ENCODE data around the gene ENOX2. TPM values are rescaled to one million over a fixed set of nuclear protein-coding genes. Genes with fewer than 3 reads are reported as not detected.
"Not testable (repeated sequence)": the region's sequence is repeated elsewhere in the genome, so short reads cannot be mapped to it uniquely, and the experiment has no call there.

Gene ENOX2
- total RNA-seq, 1 donor from 2014 or later = 12.2 TPM

DNA sequence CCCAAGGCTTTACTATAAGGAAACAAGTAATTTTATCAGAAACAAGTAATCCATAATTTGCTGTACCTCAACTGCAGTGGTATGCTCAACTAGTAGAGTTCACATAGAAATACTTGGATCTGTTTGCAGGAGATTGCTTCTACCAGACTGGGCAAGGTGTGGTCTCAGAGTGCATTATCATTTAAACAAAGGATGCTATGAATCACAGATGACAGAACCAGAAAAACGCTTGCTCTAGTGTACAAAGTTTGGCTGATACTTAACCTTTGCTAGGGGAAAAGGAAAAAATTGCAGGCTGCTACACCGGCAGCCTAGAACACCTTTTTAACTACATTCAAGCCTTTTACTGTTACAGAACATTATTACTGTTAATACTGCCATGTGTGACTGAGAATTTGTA lies 97.1 kb downstream of the ENOX2 start:
- ATAC-seq (no peak), DNase-seq (no peak)
- Histone ChIP-seq H3K4me1 (no peaks in the 10 kb centered on the region), H3K27ac (no peak overlapping the region), H3K4me3 (no peak overlapping the region), H3K36me3 (no peaks in the 10 kb centered on the region), H3K9me3 (no peaks in the 10 kb centered on the region), H3K27me3 (no peaks in the 10 kb centered on the region)
- TF ChIP-seq, protein P1, sequence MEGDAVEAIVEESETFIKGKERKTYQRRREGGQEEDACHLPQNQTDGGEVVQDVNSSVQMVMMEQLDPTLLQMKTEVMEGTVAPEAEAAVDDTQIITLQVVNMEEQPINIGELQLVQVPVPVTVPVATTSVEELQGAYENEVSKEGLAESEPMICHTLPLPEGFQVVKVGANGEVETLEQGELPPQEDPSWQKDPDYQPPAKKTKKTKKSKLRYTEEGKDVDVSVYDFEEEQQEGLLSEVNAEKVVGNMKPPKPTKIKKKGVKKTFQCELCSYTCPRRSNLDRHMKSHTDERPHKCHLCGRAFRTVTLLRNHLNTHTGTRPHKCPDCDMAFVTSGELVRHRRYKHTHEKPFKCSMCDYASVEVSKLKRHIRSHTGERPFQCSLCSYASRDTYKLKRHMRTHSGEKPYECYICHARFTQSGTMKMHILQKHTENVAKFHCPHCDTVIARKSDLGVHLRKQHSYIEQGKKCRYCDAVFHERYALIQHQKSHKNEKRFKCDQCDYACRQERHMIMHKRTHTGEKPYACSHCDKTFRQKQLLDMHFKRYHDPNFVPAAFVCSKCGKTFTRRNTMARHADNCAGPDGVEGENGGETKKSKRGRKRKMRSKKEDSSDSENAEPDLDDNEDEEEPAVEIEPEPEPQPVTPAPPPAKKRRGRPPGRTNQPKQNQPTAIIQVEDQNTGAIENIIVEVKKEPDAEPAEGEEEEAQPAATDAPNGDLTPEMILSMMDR (IDR thresholded peaks at IDR 0.05) = no peak
- intact Hi-C loops (cut with DNase I) = no loop called here

DNA sequence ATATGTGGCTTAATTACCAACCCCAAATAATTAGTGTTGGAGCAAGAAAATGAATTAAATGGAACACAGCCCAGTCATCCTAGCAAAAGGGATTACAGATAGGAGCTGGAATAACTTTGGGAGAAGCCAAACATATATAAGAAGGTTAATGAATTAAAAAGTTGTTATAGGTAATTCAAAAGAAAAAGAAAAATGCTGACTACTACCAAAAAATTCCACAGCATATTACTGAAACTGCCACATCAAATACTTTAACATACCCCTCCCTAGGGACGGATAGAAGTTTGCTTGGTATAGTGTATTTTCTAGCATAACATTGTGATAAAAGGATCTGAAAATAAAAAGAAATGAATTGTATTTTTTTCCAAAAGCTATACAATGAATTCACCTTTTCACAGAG lies 99.5 kb downstream of the ENOX2 start:
- H3K36me3 ChIP-seq = no peaks in the 10 kb centered on the region
- TF ChIP-seq, protein P1 (IDR thresholded peaks at IDR 0.05) = no peak
- intact Hi-C loops (cut with DNase I) = no loop called here
- no peak overlapping the region for H3K27ac ChIP-seq
- H3K4me1 ChIP-seq = no peaks in the 10 kb centered on the region
- ATAC-seq = no peak
- H3K9me3 ChIP-seq = no peaks in the 10 kb centered on the region
- H3K27me3 ChIP-seq = no peaks in the 10 kb centered on the region
- no peak overlapping the region for H3K4me3 ChIP-seq
- no peak for DNase-seq

DNA sequence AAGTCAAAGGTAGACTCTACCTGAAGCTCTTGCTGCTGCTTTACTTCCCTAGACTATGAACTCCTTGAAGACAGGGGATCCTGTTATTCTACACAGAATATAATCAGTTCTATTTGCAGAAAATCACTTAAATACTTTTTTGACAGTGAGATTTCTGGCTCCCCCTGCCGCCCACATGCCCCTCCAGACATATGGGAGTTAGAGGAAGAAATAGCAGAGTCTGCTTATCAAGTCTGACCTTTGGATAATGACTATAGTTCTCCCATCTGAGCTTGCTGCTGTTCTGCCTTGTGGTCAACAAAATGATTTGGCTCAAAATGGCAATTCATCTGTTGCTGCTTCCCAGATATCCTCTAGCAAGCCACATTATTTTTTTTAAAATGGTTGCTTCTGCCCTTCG lies 101.1 kb downstream of the ENOX2 start:
- DNase-seq (no peak), ATAC-seq (no peak)
- no peak overlapping the region for H3K27ac ChIP-seq
- no peak overlapping the region for H3K4me3 ChIP-seq
- H3K36me3 ChIP-seq = no peaks in the 10 kb centered on the region
- H3K27me3 ChIP-seq = no peaks in the 10 kb centered on the region
- TF ChIP-seq, protein P1 (IDR thresholded peaks at IDR 0.05) = no peak
- no peaks in the 10 kb centered on the region for H3K4me1 ChIP-seq
- intact Hi-C loops (cut with DNase I) = no loop called here
- H3K9me3 ChIP-seq = no peaks in the 10 kb centered on the region

DNA sequence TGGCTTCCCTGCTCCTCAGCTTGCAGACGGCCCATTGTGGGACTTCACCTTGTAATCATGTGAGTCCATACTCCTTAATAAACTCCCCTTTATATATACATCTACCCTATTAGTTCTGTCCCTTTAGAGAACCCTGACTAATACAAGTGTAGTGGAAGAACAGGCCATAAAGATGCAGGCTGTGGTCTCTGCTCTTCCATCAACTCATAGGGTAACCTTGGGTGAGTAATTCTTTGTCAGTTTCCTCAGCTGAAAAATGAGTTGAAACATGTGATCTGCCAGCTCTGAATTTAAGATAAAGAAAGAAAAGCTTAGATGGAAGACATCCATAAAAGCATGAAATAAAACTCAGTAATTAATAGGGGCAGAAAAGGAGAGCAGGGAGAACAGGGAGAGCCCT lies 103.6 kb downstream of the ENOX2 start:
- no peak for ATAC-seq
- Histone ChIP-seq H3K36me3 (no peaks in the 10 kb centered on the region), H3K9me3 (no peaks in the 10 kb centered on the region), H3K4me3 (no peak overlapping the region), H3K27me3 (no peaks in the 10 kb centered on the region), H3K4me1 (no peaks in the 10 kb centered on the region), H3K27ac (no peak overlapping the region)
- TF ChIP-seq, protein P1 (IDR thresholded peaks at IDR 0.05) = no peak
- intact Hi-C loops (cut with DNase I) = no loop called here
- no peak for DNase-seq

DNA sequence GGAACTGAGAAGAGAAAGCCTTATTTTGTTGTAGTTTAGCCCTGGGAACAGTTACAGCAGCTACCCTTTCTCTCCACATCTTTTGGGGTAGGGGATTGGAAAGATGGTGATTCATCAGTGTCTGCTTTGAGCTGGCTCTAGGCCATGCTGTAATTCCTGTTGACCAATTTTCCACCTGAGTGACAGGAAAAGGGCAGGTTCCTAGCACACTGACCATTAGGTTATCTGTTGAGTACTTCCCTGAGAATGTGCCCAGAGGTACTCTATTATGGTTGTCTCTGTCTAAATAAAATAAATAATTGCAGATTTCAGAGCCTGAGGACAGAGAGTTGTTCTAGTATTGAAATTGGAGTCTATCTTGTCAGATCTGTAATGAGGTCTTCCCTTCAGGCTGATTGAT lies 109.0 kb downstream of the ENOX2 start:
- DNase-seq (no peak), ATAC-seq (no peak)
- Histone ChIP-seq H3K27me3 (no peaks in the 10 kb centered on the region), H3K27ac (no peak overlapping the region), H3K9me3 (no peaks in the 10 kb centered on the region), H3K36me3 (no peaks in the 10 kb centered on the region), H3K4me3 (no peak overlapping the region), H3K4me1 (no peaks in the 10 kb centered on the region)
- intact Hi-C loops (cut with DNase I) = no loop called here
- TF ChIP-seq, protein P1 (IDR thresholded peaks at IDR 0.05) = no peak

DNA sequence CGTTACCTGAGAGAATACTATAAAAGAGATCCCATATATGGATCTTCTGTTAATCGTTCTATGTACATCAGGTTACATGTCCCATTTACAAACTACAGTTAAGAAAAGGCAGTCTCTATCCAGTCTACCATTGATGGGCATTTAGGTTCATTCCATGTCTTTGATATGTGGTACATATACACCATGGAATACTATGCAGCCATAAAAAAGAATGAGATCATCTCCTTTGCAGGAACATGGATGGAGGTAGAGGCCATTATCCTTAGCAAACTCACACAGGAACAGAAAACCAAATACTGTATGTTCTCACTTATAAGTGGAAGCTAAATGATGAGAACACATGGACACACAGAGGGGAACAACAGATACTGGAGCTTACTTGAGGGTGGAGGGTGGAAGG lies 111.1 kb downstream of the ENOX2 start:
- H3K4me3 ChIP-seq; ATAC-seq; H3K36me3 ChIP-seq; DNase-seq; intact Hi-C loops (cut with DNase I); H3K9me3 ChIP-seq; H3K27ac ChIP-seq; H3K4me1 ChIP-seq; H3K27me3 ChIP-seq: not testable (repeated sequence)
